GM12873 (cell line): Measurements from ENCODE around the gene EMC8.
A peak's percentile ranks its signal among the peaks of the same experiment; 100 is the strongest.

Experiments
- CTCF ChIP-seq: IDR thresholded peaks from 2 replicates; pipeline ENCODE4 v1.5.1; 2012; ENCODE audit warnings: low read depth, mild to moderate bottlenecking, moderate library complexity, low read length, control low read depth; ENCODE audit not compliant: insufficient read depth; ENCODE audit errors: missing control alignments

EMC8 gene

DNA sequence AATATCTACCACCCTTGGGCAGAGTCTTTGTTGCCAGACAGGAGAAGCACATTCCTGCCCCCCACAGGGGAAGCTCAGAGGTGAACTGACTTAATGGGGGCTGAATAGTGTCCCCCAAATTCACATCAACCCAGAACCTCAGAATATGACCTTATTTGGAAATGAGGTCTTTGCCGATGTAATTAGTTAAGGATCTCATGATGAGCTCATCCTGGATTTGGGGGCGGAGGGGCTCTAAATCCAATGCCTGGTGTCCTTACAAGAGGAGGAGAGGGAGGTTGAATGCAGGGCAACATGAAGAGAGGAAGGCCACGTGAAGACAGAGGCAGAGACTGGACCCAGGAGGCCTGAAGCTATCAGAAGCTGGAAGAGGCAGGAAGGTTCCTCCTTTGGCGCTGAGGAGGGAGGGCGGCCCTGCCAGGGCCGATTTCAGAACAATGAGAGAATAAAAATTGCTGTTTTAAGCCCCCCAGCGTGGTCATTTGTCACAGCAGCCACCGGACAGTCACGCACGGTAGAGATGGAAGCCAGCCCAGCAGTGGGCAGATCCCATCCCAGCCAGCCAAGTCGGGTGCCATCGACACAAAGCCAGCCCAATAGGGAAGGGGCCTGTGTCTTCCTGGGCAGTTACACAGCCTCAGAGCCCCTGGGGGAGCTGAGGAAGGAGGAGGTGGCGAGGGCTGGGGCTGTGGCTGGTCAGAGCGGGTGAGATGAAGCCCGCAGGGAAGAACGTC is 69.7 kb downstream of the EMC8 start:
- TF ChIP-seq CTCF, result no peak

DNA sequence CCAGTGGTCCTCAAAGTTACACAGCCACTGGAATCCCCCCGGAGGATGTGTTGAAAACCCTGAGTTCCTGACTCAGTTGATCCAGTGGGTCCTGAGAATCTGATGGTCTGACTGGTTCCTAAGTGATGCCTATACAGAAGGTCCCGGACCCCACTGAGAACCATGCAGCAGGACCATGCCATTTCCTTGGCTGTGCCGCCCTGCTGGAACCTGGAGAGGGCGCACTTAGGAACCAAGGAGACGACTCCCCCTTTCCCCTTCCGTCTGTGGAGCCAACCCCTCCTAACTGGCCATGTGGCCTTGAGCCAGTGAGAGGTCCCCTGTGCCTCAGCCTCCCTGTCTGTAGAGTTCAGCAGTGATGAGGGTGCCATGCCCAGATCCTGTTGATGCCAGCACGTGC is 70.5 kb downstream of the EMC8 start:
- peak; percentile 52 for TF ChIP-seq CTCF
